GM12878 (cell line): ENCODE results near the gene ELAVL4. TPM values are rescaled to one million over a fixed set of nuclear protein-coding genes. Genes with fewer than 3 reads are reported as not detected.

Experiments used
- ATAC-seq: fragments of 200-7000 bp; cut with Tn5 transposase; 3 replicates; pipeline ENCODE4 v1.9.1; 2020; ENCODE audit warnings: mild to moderate bottlenecking, moderate library complexity
- BruUV-seq: library from RNA; stranded (reverse); fragments of 400-500 nt; replicated peaks from 2 replicates; lab custom pipeline; 2021; lab: Mats Ljungman, UMichigan
- CTCF ChIA-PET: fragments of 300-600 bp; sonication (Branson Sonifier 250); formaldehyde crosslinking; extraction: SDS; loops from one replicate; lab custom pipeline; 2021; ENCODE audit warnings: inconsistent platforms; lab: Yijun Ruan, JAX
- POLR2A ChIA-PET: fragments of 350-600 bp; formaldehyde crosslinking; extraction: SDS; loops from one replicate; lab custom pipeline; 2021; ENCODE audit warnings: inconsistent platforms; lab: Charles Lee
- RAD21 ChIA-PET: fragments of 300-600 bp; sonication (Branson Sonifier 250); formaldehyde crosslinking; loops from one replicate; lab custom pipeline; 2023; ENCODE audit warnings: antibody characterized with exemption; ENCODE audit not compliant: unreplicated experiment; lab: Charles Lee
- SMC1A ChIA-PET: fragments of 300-600 bp; sonication (Branson Sonifier 250); formaldehyde crosslinking; loops from one replicate; lab custom pipeline; 2023; ENCODE audit not compliant: unreplicated experiment, uncharacterized antibody; lab: Charles Lee
- DNase-seq: peaks from one replicate; pipeline ENCODE4 v3.0.0-alpha.2; 2011; ENCODE audit warnings: low read depth, low spot score
- FAIRE-seq: peaks from 3 replicates; lab custom pipeline; 2011; peaks lifted over from hg19 to GRCh38; lab: Jason Lieb, UNC
- H2AFZ ChIP-seq: 2 replicates; pipeline ENCODE4 v1.6.0; 2011; ENCODE audit warnings: low read depth, low read length, control low read depth; ENCODE audit not compliant: control insufficient read depth
- H3K27ac ChIP-seq: 2 replicates; pipeline ENCODE4 v1.5.1; 2011; ENCODE audit warnings: control low read depth; ENCODE audit not compliant: control insufficient read depth, insufficient read depth
- H3K27me3 ChIP-seq, 2 experiments: replicated peaks in 1 of 2; 2 replicates each; pipeline versions ENCODE4 v1.6.0 to v1.6.1; 2011; ENCODE audit warnings: low read length in 1 of 2; ENCODE audit not compliant: control insufficient read depth in 2 of 2, insufficient read depth in 2 of 2
- H3K36me3 ChIP-seq, 2 experiments: 2 replicates each; pipeline ENCODE4 v1.5.1; 2011; ENCODE audit warnings: low read length in 1 of 2; ENCODE audit not compliant: control insufficient read depth in 2 of 2, insufficient read depth in 2 of 2
- H3K4me1 ChIP-seq: 2 replicates; pipeline ENCODE4 v1.6.1; 2011; ENCODE audit warnings: mild to moderate bottlenecking, low read length, moderate library complexity, mixed read lengths; ENCODE audit not compliant: control insufficient read depth, insufficient read depth
- H3K4me2 ChIP-seq: 2 replicates; pipeline ENCODE4 v1.6.0; 2011; ENCODE audit warnings: control low read depth; ENCODE audit not compliant: control insufficient read depth, insufficient read depth
- H3K4me3 ChIP-seq: fragments of 200-600 bp; sonication (generic); 2 replicates; pipeline ENCODE4 v1.5.1; 2016
- H3K79me2 ChIP-seq: 2 replicates; pipeline ENCODE4 v1.6.0; 2011; ENCODE audit warnings: low read length; ENCODE audit not compliant: control insufficient read depth, insufficient read depth
- H3K9ac ChIP-seq: 2 replicates; pipeline ENCODE4 v1.8.0; 2011; ENCODE audit warnings: low read length, control low read depth, mixed read lengths; ENCODE audit not compliant: control insufficient read depth, insufficient read depth
- H3K9me3 ChIP-seq: replicated peaks from 3 replicates; pipeline ENCODE4 v1.5.1; 2011; ENCODE audit warnings: mild to moderate bottlenecking, low read length; ENCODE audit not compliant: control insufficient read depth, insufficient read depth
- H4K20me1 ChIP-seq: 2 replicates; pipeline ENCODE4 v1.6.0; 2011; ENCODE audit not compliant: control insufficient read depth, insufficient read depth
- CHD2 ChIP-seq: IDR thresholded peaks from 2 replicates; pipeline ENCODE4 v1.6.1; 2011; ENCODE audit warnings: low read depth, low read length, improper control_type of control experiment, borderline replicate concordance
- CHD4 ChIP-seq: fragments of 200-600 bp; sonication (generic); IDR thresholded peaks from 2 replicates; pipeline ENCODE4 v1.6.1; 2016; ENCODE audit warnings: mild to moderate bottlenecking
- CREB1 ChIP-seq: IDR thresholded peaks from 2 replicates; pipeline ENCODE4 v1.6.1; 2012; ENCODE audit warnings: low read depth, mild to moderate bottlenecking, inconsistent platforms
- FOS ChIP-seq: IDR thresholded peaks from 3 replicates; pipeline ENCODE4 v1.6.1; 2011; ENCODE audit warnings: borderline replicate concordance; ENCODE audit not compliant: insufficient read length; ENCODE audit errors: extremely low read depth
- HDGF ChIP-seq: fragments of 450-650 bp; IDR thresholded peaks from 2 replicates; pipeline ENCODE4 v1.6.1; 2016; ENCODE audit warnings: antibody characterized with exemption
- IKZF1 ChIP-seq: fragments of 450-650 bp; conservative IDR thresholded peaks from 2 replicates; pipeline ENCODE4 v1.6.1; 2017; ENCODE audit warnings: antibody characterized with exemption, mild to moderate bottlenecking
- IKZF2 ChIP-seq, 2 experiments: fragments of 450-650 bp; IDR thresholded peaks; 2 replicates each; pipeline ENCODE4 v1.6.1; 2017; ENCODE audit warnings: mild to moderate bottlenecking in 2 of 2, moderate library complexity in 2 of 2
- RB1 ChIP-seq: fragments of 450-650 bp; formaldehyde crosslinking; IDR thresholded peaks from 2 replicates; pipeline ENCODE4 v1.6.1; 2017; ENCODE audit warnings: mild to moderate bottlenecking, borderline replicate concordance
- RBBP5 ChIP-seq: fragments of 200-600 bp; sonication (generic); conservative IDR thresholded peaks from 2 replicates; pipeline ENCODE4 v1.6.1; 2016
- SREBF2 ChIP-seq: IDR thresholded peaks from 2 replicates; pipeline ENCODE4 v1.6.1; 2012; ENCODE audit warnings: mild to moderate bottlenecking, low read length
- STAT3 ChIP-seq: IDR thresholded peaks from 2 replicates; pipeline ENCODE4 v1.6.1; 2011; ENCODE audit warnings: low read depth, low read length, improper control_type of control experiment
- TCF7 ChIP-seq: IDR thresholded peaks from 2 replicates; pipeline ENCODE4 v1.6.1; 2014; ENCODE audit warnings: antibody characterized with exemption, borderline replicate concordance
- ZNF274 ChIP-seq: IDR thresholded peaks from one replicate; pipeline ENCODE4 v1.8.0; 2011; ENCODE audit not compliant: insufficient read length, insufficient read depth
- ZSCAN29 ChIP-seq: fragments of 450-650 bp; IDR thresholded peaks from 2 replicates; pipeline ENCODE4 v1.6.1; 2017; ENCODE audit warnings: mild to moderate bottlenecking, moderate library complexity
- WGBS: methylation state at CpG from one replicate; pipeline ENCODE4 v1.1.6; 2016; ENCODE audit warnings: low lambda C conversion rate; ENCODE audit not compliant: insufficient replicate concordance, insufficient coverage; ENCODE audit errors: missing lambda C conversion rate; 5-methylcytosine and 5-hydroxymethylcytosine counted together
- in situ Hi-C: fragments of 300-500 bp; cut with MboI; formaldehyde crosslinking; loops from 9 replicates; pipeline ENCODE4 v1.14.3; 2018; ENCODE audit warnings: mixed read lengths
- intact Hi-C: fragments of 100-400 bp; cut with micrococcal nuclease; formaldehyde crosslinking; loops from one replicate; pipeline ENCODE4 v1.14.2; 2022; ENCODE audit not compliant: unreplicated experiment
- polyA plus RNA-seq, 11 experiments: library from polyadenylated mRNA; depleted of rRNA in 4 of 11; unstranded in 6 of 11; stranded (reverse) in 5 of 11; fragments of >200 nt; fragmentation: Nextera tagmentation in 4 of 11; fragmentation: Illumina TruSeq in 1 of 11; extraction: Ambion mirVana in 4 of 11; extraction: Trizol in 1 of 11; gene quantifications; 1 replicate in 1 of 11; 2 replicates in 10 of 11; pipeline versions ENCODE4 v1.2.1 to v1.2.3, GENCODE V29; 2011 to 2016; ENCODE audit warnings: inconsistent platforms in 2 of 11, missing spikeins in 2 of 11, low read depth in 1 of 11
- total RNA-seq, 4 experiments: library from RNA; depleted of rRNA in 3 of 4; stranded (reverse); fragments of >200 nt in 3 of 4; fragmentation: Illumina TruSeq in 1 of 4; extraction: Trizol in 1 of 4; gene quantifications; 2 replicates each; pipeline versions ENCODE4 v1.2.1 to v1.2.3, GENCODE V29; 2013 to 2021
- TF ChIP-seq, protein P1 (sequence below), 3 experiments: IDR thresholded peaks in 2 of 3; conservative IDR thresholded peaks in 1 of 3; 2 replicates each; pipeline ENCODE4 v1.5.1; 2011; ENCODE audit warnings: low read depth in 3 of 3, low read length in 3 of 3, mild to moderate bottlenecking in 3 of 3, control low read depth in 2 of 3, moderate library complexity in 2 of 3, inconsistent platforms in 1 of 3, mixed read lengths in 1 of 3; ENCODE audit not compliant: control insufficient read depth in 2 of 3, insufficient read depth in 1 of 3; ENCODE audit errors: extremely low read depth in 1 of 3

ELAVL4 gene
- total and polyA plus RNA-seq, 10 of the 15 experiments (the other 5 are each of a cell fraction or from before 2014, with no cell fraction given), result 0.10 to 0.53 (median 0.17) TPM; not detected in 6

DNA sequence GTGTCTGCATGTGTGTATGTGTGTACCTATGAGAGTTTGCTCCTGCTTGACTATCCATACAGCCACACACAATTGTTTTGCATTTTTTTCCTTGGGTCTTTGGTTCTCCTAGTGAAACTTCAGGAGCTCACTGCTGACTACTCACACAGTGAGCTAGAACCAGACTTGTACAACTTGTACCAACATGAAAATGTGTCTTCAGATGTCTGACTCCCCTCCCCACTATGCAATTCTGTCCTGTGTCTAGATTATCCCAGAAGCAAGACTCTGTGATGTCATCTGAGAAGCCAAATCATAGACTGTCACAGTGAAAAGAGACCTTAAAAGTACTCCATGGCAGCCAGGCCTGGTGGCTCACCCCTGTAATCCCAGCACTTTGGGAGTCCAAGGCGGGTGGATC lies 49.7 kb downstream of the ELAVL4 start:
- Histone ChIP-seq H3K9me3 (no peaks in the 10 kb centered on the region), H3K27me3 (peaks cover 0 to 2% of the 10 kb centered on the region in 2 experiments; a peak in 3 of 4 replicates), H3K4me1 (no peaks in the 10 kb centered on the region), H3K27ac (no peak overlapping the region), H3K79me2 (no peaks in the 10 kb centered on the region), H3K4me2 (no peak overlapping the region), H4K20me1 (no peaks in the 10 kb centered on the region), H3K9ac (no peak overlapping the region), H2AFZ (no peak overlapping the region), H3K36me3 (no peaks in the 10 kb centered on the region), H3K4me3 (no peak overlapping the region)
- TF ChIP-seq FOS (no peak), SREBF2 (no peak), CHD4 (no peak), TCF7 (no peak), HDGF (no peak), CHD2 (no peak), CREB1 (no peak), ZSCAN29 (no peak), ZNF274 (no peak), STAT3 (no peak), RB1 (no peak), IKZF2 (IDR thresholded peaks at IDR 0.05) (no peak), RBBP5 (no peak), IKZF1 (no peak)
- TF ChIP-seq, protein P1, sequence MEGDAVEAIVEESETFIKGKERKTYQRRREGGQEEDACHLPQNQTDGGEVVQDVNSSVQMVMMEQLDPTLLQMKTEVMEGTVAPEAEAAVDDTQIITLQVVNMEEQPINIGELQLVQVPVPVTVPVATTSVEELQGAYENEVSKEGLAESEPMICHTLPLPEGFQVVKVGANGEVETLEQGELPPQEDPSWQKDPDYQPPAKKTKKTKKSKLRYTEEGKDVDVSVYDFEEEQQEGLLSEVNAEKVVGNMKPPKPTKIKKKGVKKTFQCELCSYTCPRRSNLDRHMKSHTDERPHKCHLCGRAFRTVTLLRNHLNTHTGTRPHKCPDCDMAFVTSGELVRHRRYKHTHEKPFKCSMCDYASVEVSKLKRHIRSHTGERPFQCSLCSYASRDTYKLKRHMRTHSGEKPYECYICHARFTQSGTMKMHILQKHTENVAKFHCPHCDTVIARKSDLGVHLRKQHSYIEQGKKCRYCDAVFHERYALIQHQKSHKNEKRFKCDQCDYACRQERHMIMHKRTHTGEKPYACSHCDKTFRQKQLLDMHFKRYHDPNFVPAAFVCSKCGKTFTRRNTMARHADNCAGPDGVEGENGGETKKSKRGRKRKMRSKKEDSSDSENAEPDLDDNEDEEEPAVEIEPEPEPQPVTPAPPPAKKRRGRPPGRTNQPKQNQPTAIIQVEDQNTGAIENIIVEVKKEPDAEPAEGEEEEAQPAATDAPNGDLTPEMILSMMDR (IDR thresholded peaks at IDR 0.05 in 2 of 3, conservative IDR thresholded peaks at IDR 0.05 in 1 of 3; ENCODE audit: control insufficient read depth in 2 of 3, extremely low read depth in 1 of 3, insufficient read depth in 1 of 3, low read depth in 3 of 3, low read length in 3 of 3), result no peak
- ChIA-PET CTCF (interaction anchor here (0.8 kb wide), 1 partner anchor 175 kb away, joined by 3 read pairs; no protein-coding TSS in a partner anchor), RAD21 (no interaction called here), SMC1A (no interaction called here), POLR2A (no interaction called here)
- DNase-seq, result no peak
- ATAC-seq, result no peak
- no peak for FAIRE-seq
- in situ Hi-C loops, result no loop called here
- BruUV-seq, result no TSS peak
- WGBS, result 5% methylated on average over 1 of the region's 1 CpG
- intact Hi-C loops, result no loop called here
